B cell (primary cell): Measurements from ENCODE around the gene FAM107B. TPM values are rescaled to one million over a fixed set of nuclear protein-coding genes. Genes with fewer than 3 reads are reported as not detected.

Source experiments
- ATAC-seq: fragments of 200-7000 bp; cut with Tn5 transposase; one replicate; pipeline ENCODE4 v1.10.0; 2021; ENCODE audit warnings: low read depth, mild to moderate bottlenecking, moderate number of reproducible peaks, moderate library complexity
- CTCF ChIA-PET: fragments of 350-600 bp; sonication (Branson Sonifier 250); formaldehyde crosslinking; loops from one replicate; lab custom pipeline; 2021; ENCODE audit warnings: antibody characterized with exemption, inconsistent platforms; lab: Charles Lee
- POLR2A ChIA-PET: fragments of 350-600 bp; sonication (Branson Sonifier 250); formaldehyde crosslinking; loops from one replicate; lab custom pipeline; 2021; ENCODE audit warnings: antibody characterized with exemption; lab: Charles Lee
- DNase-seq: peaks from one replicate; pipeline ENCODE4 v3.0.0; 2013
- H2AFZ ChIP-seq: 2 replicates; pipeline ENCODE4 v1.6.1; 2012; ENCODE audit warnings: mild to moderate bottlenecking, low read depth, low read length; ENCODE audit not compliant: insufficient read depth, poor library complexity, severe bottlenecking
- H3K27ac ChIP-seq, 2 donors: 1 replicate in 1 of 2; 2 replicates in 1 of 2; pipeline ENCODE4 v1.5.1; 2012 to 2013; ENCODE audit warnings: low read length in 2 of 2, mild to moderate bottlenecking in 2 of 2, moderate library complexity in 1 of 2
- H3K27me3 ChIP-seq, 4 experiments: fragments of 200-600 bp in 1 of 4; sonication (generic) in 1 of 4; replicated peaks in 1 of 4; 1 replicate in 2 of 4; 2 replicates in 2 of 4; pipeline versions ENCODE4 v1.6.1 to v1.7.0; 2013 to 2016; ENCODE audit warnings: low read length in 3 of 4, mild to moderate bottlenecking in 2 of 4, mixed read lengths in 1 of 4, moderate library complexity in 1 of 4; ENCODE audit not compliant: insufficient read depth in 4 of 4, control insufficient read depth in 3 of 4; ENCODE audit errors: control extremely low read depth in 1 of 4
- H3K36me3 ChIP-seq, 2 experiments: replicated peaks in 1 of 2; 1 replicate in 1 of 2; 2 replicates in 1 of 2; pipeline versions ENCODE4 v1.6.1 to v1.7.1; 2013; ENCODE audit warnings: low read length in 1 of 2; ENCODE audit not compliant: insufficient read depth in 2 of 2, control insufficient read depth in 1 of 2; ENCODE audit errors: control extremely low read depth in 1 of 2, extremely low read depth in 1 of 2
- H3K4me1 ChIP-seq, 2 donors: fragments of 200-600 bp in 1 of 2; sonication (generic) in 1 of 2; 1 replicate in 1 of 2; 2 replicates in 1 of 2; pipeline versions ENCODE4 v1.5.1 to v1.6.1; 2013 to 2017; ENCODE audit warnings: low read length in 2 of 2; ENCODE audit not compliant: control insufficient read depth in 2 of 2, insufficient read depth in 2 of 2
- H3K4me2 ChIP-seq: replicated peaks from 2 replicates; pipeline ENCODE3; 2012; ENCODE audit warnings: mild to moderate bottlenecking, low read depth, low read length; ENCODE audit not compliant: poor library complexity, severe bottlenecking
- H3K4me3 ChIP-seq, 5 experiments: fragments of 200-600 bp in 1 of 5; sonication (generic) in 1 of 5; 1 replicate in 3 of 5; 2 replicates in 2 of 5; pipeline versions ENCODE4 v1.5.1 to v1.7.0; 2011 to 2016; ENCODE audit warnings: low read length in 4 of 5, mild to moderate bottlenecking in 4 of 5, low read depth in 2 of 5, control low read depth in 1 of 5, moderate library complexity in 1 of 5; ENCODE audit not compliant: insufficient read depth in 1 of 5; ENCODE audit errors: control extremely low read depth in 1 of 5, extremely low read depth in 1 of 5
- H3K79me2 ChIP-seq: fragments of 200-600 bp; sonication (generic); one replicate; pipeline ENCODE4 v1.6.0; 2016; ENCODE audit warnings: low read length; ENCODE audit not compliant: control insufficient read depth, insufficient read depth
- H3K9ac ChIP-seq: fragments of 200-600 bp; sonication (generic); 2 replicates; pipeline ENCODE4 v1.6.1; 2017; ENCODE audit warnings: mild to moderate bottlenecking, low read length, moderate library complexity
- H3K9me3 ChIP-seq, 3 donors: one replicate each; pipeline versions ENCODE4 v1.6.1 to v1.7.1; 2013; ENCODE audit warnings: low read length in 2 of 3; ENCODE audit not compliant: control insufficient read depth in 2 of 3, insufficient read depth in 1 of 3; ENCODE audit errors: control extremely low read depth in 1 of 3
- H4K20me1 ChIP-seq: 2 replicates; pipeline ENCODE4 v1.6.0; 2012; ENCODE audit warnings: mild to moderate bottlenecking, low read length; ENCODE audit not compliant: insufficient read depth, control insufficient read depth, poor library complexity, severe bottlenecking
- H3K27ac Mint-ChIP-seq: one replicate; pipeline ENCODE4 v1.8.0; 2021; ENCODE audit warnings: mixed read lengths
- H3K27me3 Mint-ChIP-seq: one replicate; pipeline ENCODE4 v1.8.0; 2021; ENCODE audit warnings: mixed read lengths
- H3K4me1 Mint-ChIP-seq: one replicate; pipeline ENCODE4 v1.8.0; 2021; ENCODE audit warnings: mixed read lengths
- H3K4me3 Mint-ChIP-seq: one replicate; pipeline ENCODE4 v1.8.0; 2021; ENCODE audit warnings: mixed read lengths
- H3K9me3 Mint-ChIP-seq: one replicate; pipeline ENCODE4 v1.8.0; 2022; ENCODE audit warnings: mixed read lengths; ENCODE audit not compliant: insufficient read depth
- CTCF ChIP-seq: fragments of 200-600 bp; IDR thresholded peaks from one replicate; pipeline ENCODE4 v1.8.0; 2022; ENCODE audit warnings: antibody characterized with exemption, mild to moderate bottlenecking
- EZH2 ChIP-seq: IDR thresholded peaks from 2 replicates; pipeline ENCODE4 v1.6.1; 2012; ENCODE audit warnings: borderline replicate concordance, low read depth, mild to moderate bottlenecking, moderate library complexity, low read length; ENCODE audit not compliant: insufficient read depth, poor library complexity, severe bottlenecking
- WGBS: methylation state at CpG from one replicate; pipeline ENCODE4 v1.1.5; 2013; ENCODE audit warnings: missing lambda C conversion rate; ENCODE audit not compliant: insufficient coverage; 5-methylcytosine and 5-hydroxymethylcytosine counted together
- intact Hi-C: fragments of 100-400 bp; cut with micrococcal nuclease; formaldehyde crosslinking; loops from one replicate; pipeline ENCODE4 v1.10.0; 2022
- polyA plus RNA-seq: library from polyadenylated mRNA; depleted of rRNA; stranded (reverse); fragments of >200 nt; gene quantifications from 2 replicates; pipeline ENCODE4 v1.2.3, GENCODE V29; 2012
- total RNA-seq, 2 donors: library from RNA; stranded (reverse); fragments of 120-200 nt in 1 of 2; gene quantifications; 1 replicate in 1 of 2; 2 replicates in 1 of 2; pipeline versions ENCODE4 v1.2.3 to v1.2.4, GENCODE V29; 2013 to 2022

FAM107B gene
- total and polyA plus RNA-seq, 2 donors (not counting 1 experiment from before 2014, with no cell fraction given) = 31.9 to 318 TPM

GRCh38 chr10:14625765-14626525 lies 148.8 kb downstream of the FAM107B start:
- no peak overlapping the region for H3K4me2 ChIP-seq
- peaks cover 17% of the 10 kb centered on the region for H3K4me1 Mint-ChIP-seq
- no peak overlapping the region for H3K27ac ChIP-seq
- H3K9me3 ChIP-seq = no peaks in the 10 kb centered on the region
- peaks cover 0 to 6% of the 10 kb centered on the region in 2 donors for H3K4me1 ChIP-seq
- no peak for TF ChIP-seq CTCF
- no peak for TF ChIP-seq EZH2
- no peaks in the 10 kb centered on the region for H3K9me3 Mint-ChIP-seq
- H3K27me3 ChIP-seq = no peaks in the 10 kb centered on the region
- H3K9ac ChIP-seq = no peak overlapping the region
- ChIA-PET POLR2A (no interaction called here), CTCF (interaction anchor here (0.9 to 1.5 kb wide), 3 partner anchors 10 to 117 kb away, joined by 3 to 4 read pairs (median 3); no protein-coding TSS in a partner anchor)
- DNase-seq (no peak), ATAC-seq (no peak)
- WGBS = 40% methylated on average over 1 of the region's 10 CpGs
- H2AFZ ChIP-seq = no peak overlapping the region
- no peak overlapping the region for H3K27ac Mint-ChIP-seq
- no peaks in the 10 kb centered on the region for H3K36me3 ChIP-seq
- no peak overlapping the region for H3K4me3 Mint-ChIP-seq
- intact Hi-C loops = no loop called here
- no peak overlapping the region for H3K4me3 ChIP-seq
- no peaks in the 10 kb centered on the region for H3K79me2 ChIP-seq
- no peaks in the 10 kb centered on the region for H3K27me3 Mint-ChIP-seq
- H4K20me1 ChIP-seq = no peaks in the 10 kb centered on the region

GRCh38 chr10:14625192-14625631 lies 149.5 kb downstream of the FAM107B start:
- no peak overlapping the region for H3K9ac ChIP-seq
- no peaks in the 10 kb centered on the region for H3K36me3 ChIP-seq
- no peaks in the 10 kb centered on the region for H3K9me3 Mint-ChIP-seq
- H3K4me3 Mint-ChIP-seq = no peak overlapping the region
- no peaks in the 10 kb centered on the region for H3K27me3 ChIP-seq
- H2AFZ ChIP-seq = no peak overlapping the region
- WGBS = 80% methylated on average over 1 of the region's 7 CpGs
- H3K4me1 ChIP-seq = peaks cover 0 to 6% of the 10 kb centered on the region in 2 donors
- no peak for DNase-seq
- no peak overlapping the region for H3K27ac ChIP-seq
- TF ChIP-seq EZH2 = no peak
- no peak for TF ChIP-seq CTCF
- no peaks in the 10 kb centered on the region for H3K79me2 ChIP-seq
- no peaks in the 10 kb centered on the region for H3K9me3 ChIP-seq
- CTCF ChIA-PET = interaction anchor here (0.7 to 1.5 kb wide), 5 partner anchors 10 to 117 kb away, joined by 3 to 4 read pairs (median 3); no protein-coding TSS in a partner anchor
- intact Hi-C loops = no loop called here
- no peaks in the 10 kb centered on the region for H4K20me1 ChIP-seq
- POLR2A ChIA-PET = interaction anchor here (0.7 kb wide), 1 partner anchor 23 kb away, joined by 5 read pairs; no protein-coding TSS in a partner anchor
- no peak overlapping the region for H3K27ac Mint-ChIP-seq
- no peaks in the 10 kb centered on the region for H3K27me3 Mint-ChIP-seq
- H3K4me3 ChIP-seq = no peak overlapping the region
- H3K4me1 Mint-ChIP-seq = peaks cover 17% of the 10 kb centered on the region
- no peak overlapping the region for H3K4me2 ChIP-seq
- no peak for ATAC-seq
